MM.1S (cell line): ENCODE data around the gene DNAI1.
"Not testable (repeated sequence)": the region's sequence is repeated elsewhere in the genome, so short reads cannot be mapped to it uniquely, and the experiment has no call there.

ENCODE experiments used
- DNase-seq: peaks from one replicate; pipeline ENCODE4 v3.0.0-alpha.2; 2015
- H2AFZ ChIP-seq: fragments of 300-600 bp; sonication (generic); 2 replicates; pipeline ENCODE4 v1.6.0; 2016; ENCODE audit warnings: antibody characterized with exemption, low read length
- H3F3A ChIP-seq: fragments of 300-600 bp; sonication (generic); 2 replicates; pipeline ENCODE4 v1.6.1; 2016; ENCODE audit warnings: mild to moderate bottlenecking, antibody characterized with exemption, low read length, moderate library complexity, mixed read lengths; ENCODE audit not compliant: insufficient read depth
- H3K27ac ChIP-seq: fragments of 300-600 bp; sonication (generic); 2 replicates; pipeline ENCODE4 v1.5.1; 2016; ENCODE audit warnings: mild to moderate bottlenecking, low read length
- H3K27me3 ChIP-seq: fragments of 300-600 bp; sonication (generic); replicated peaks from 2 replicates; pipeline ENCODE4 v1.6.0; 2016; ENCODE audit warnings: low read length; ENCODE audit not compliant: insufficient read depth
- H3K36me3 ChIP-seq: fragments of 300-600 bp; sonication (generic); replicated peaks from 2 replicates; pipeline ENCODE4 v1.6.1; 2016; ENCODE audit warnings: mild to moderate bottlenecking, low read length, mixed read lengths; ENCODE audit not compliant: insufficient read depth
- H3K4me1 ChIP-seq: fragments of 300-600 bp; sonication (generic); 2 replicates; pipeline ENCODE4 v1.6.1; 2016; ENCODE audit warnings: low read length, mixed read lengths
- H3K4me2 ChIP-seq: fragments of 300-600 bp; sonication (generic); 2 replicates; pipeline ENCODE4 v1.6.0; 2016; ENCODE audit warnings: low read depth, low read length
- H3K4me3 ChIP-seq: fragments of 300-600 bp; sonication (generic); 2 replicates; pipeline ENCODE4 v1.5.1; 2016; ENCODE audit warnings: low read length, mixed read lengths
- H3K79me2 ChIP-seq: fragments of 300-600 bp; sonication (generic); 2 replicates; pipeline ENCODE4 v1.6.1; 2016; ENCODE audit warnings: mixed run types, low read length, mixed read lengths
- H3K9ac ChIP-seq: fragments of 300-600 bp; sonication (generic); 2 replicates; pipeline ENCODE4 v1.6.1; 2016; ENCODE audit warnings: low read length, mixed read lengths
- H3K9me2 ChIP-seq: fragments of 300-600 bp; sonication (generic); replicated peaks from 2 replicates; pipeline ENCODE4 v1.6.1; 2016; ENCODE audit warnings: mild to moderate bottlenecking, low read length, mixed read lengths; ENCODE audit not compliant: insufficient read depth
- H3K9me3 ChIP-seq: fragments of 300-600 bp; sonication (generic); replicated peaks from 2 replicates; pipeline ENCODE4 v1.6.1; 2016; ENCODE audit warnings: mild to moderate bottlenecking, low read length, mixed read lengths; ENCODE audit not compliant: insufficient read depth
- H4K20me1 ChIP-seq: fragments of 300-600 bp; sonication (generic); 2 replicates; pipeline ENCODE4 v1.6.1; 2016; ENCODE audit warnings: mild to moderate bottlenecking, low read length, moderate library complexity, mixed read lengths; ENCODE audit not compliant: insufficient read depth
- CTCF ChIP-seq: fragments of 300-600 bp; sonication (generic); IDR thresholded peaks from 2 replicates; pipeline ENCODE4 v1.5.1; 2016; ENCODE audit warnings: antibody characterized with exemption, low read length, mixed read lengths
- EZH2 ChIP-seq: fragments of 300-600 bp; sonication (generic); optimal IDR thresholded peaks from 2 replicates; pipeline ENCODE3; 2017; ENCODE audit warnings: low read depth, mild to moderate bottlenecking, antibody characterized with exemption, low read length, mixed read lengths
- EZH2phosphoT487 ChIP-seq: fragments of 300-600 bp; sonication (generic); IDR thresholded peaks from 2 replicates; pipeline ENCODE4 v1.6.1; 2018; ENCODE audit warnings: antibody characterized with exemption, low read length

The DNAI1 gene

GRCh38 chr9:34431667-34432066 lies 26.9 kb upstream of the DNAI1 start:
- H3K4me2 ChIP-seq, result no peak overlapping the region
- DNase-seq, result no peak
- H3K4me3 ChIP-seq, result no peak overlapping the region
- no peaks in the 10 kb centered on the region for H3K79me2 ChIP-seq
- H3K27me3 ChIP-seq, result no peaks in the 10 kb centered on the region
- H3K9me3 ChIP-seq, result no peaks in the 10 kb centered on the region
- no peak overlapping the region for H2AFZ ChIP-seq
- H4K20me1 ChIP-seq, result no peaks in the 10 kb centered on the region
- H3K9ac ChIP-seq, result no peak overlapping the region
- H3F3A ChIP-seq, result no peaks in the 10 kb centered on the region
- H3K36me3 ChIP-seq, result no peaks in the 10 kb centered on the region
- no peaks in the 10 kb centered on the region for H3K9me2 ChIP-seq
- no peaks in the 10 kb centered on the region for H3K4me1 ChIP-seq
- TF ChIP-seq CTCF (no peak), EZH2phosphoT487 (no peak), EZH2 (no peak)
- no peak overlapping the region for H3K27ac ChIP-seq

GRCh38 chr9:34437006-34437925 lies 21.3 kb upstream of the DNAI1 start:
- Histone ChIP-seq H4K20me1 (no peaks in the 10 kb centered on the region), H3K36me3 (no peaks in the 10 kb centered on the region), H2AFZ (no peak overlapping the region), H3K79me2 (no peaks in the 10 kb centered on the region), H3K4me1 (no peaks in the 10 kb centered on the region), H3K9ac (no peak overlapping the region), H3K4me3 (no peak overlapping the region), H3K4me2 (no peak overlapping the region), H3F3A (no peaks in the 10 kb centered on the region), H3K27ac (no peak overlapping the region), H3K9me2 (no peaks in the 10 kb centered on the region), H3K27me3 (no peaks in the 10 kb centered on the region), H3K9me3 (no peaks in the 10 kb centered on the region)
- peak; percentile 81 for DNase-seq
- TF ChIP-seq CTCF, result peak; percentile 81
- TF ChIP-seq EZH2phosphoT487, result no peak
- TF ChIP-seq EZH2, result no peak

- not testable (repeated sequence) for H2AFZ ChIP-seq, DNase-seq
These were observed 20.7 kb upstream of the DNAI1 start for GRCh38 chr9:34437926-34438307.

GRCh38 chr9:34438465-34438864 lies 20.1 kb upstream of the DNAI1 start:
- H3K36me3 ChIP-seq, H3K4me1 ChIP-seq, H3K9ac ChIP-seq, H3F3A ChIP-seq, H4K20me1 ChIP-seq, H3K9me2 ChIP-seq, H3K4me2 ChIP-seq, H3K27me3 ChIP-seq, H2AFZ ChIP-seq, DNase-seq, H3K79me2 ChIP-seq, H3K27ac ChIP-seq, H3K9me3 ChIP-seq, H3K4me3 ChIP-seq: not testable (repeated sequence)

More at GRCh38 chr9:34437926-34438307, 20.7 kb upstream of the DNAI1 start:
- H3K9ac ChIP-seq, H3K36me3 ChIP-seq, H3K9me2 ChIP-seq, H4K20me1 ChIP-seq, H3K27ac ChIP-seq, H3K9me3 ChIP-seq, H3K4me2 ChIP-seq, H3K79me2 ChIP-seq, H3K4me1 ChIP-seq, H3K4me3 ChIP-seq, H3F3A ChIP-seq, H3K27me3 ChIP-seq: not testable (repeated sequence)
